CD4-positive, alpha-beta T cell (primary cell): ENCODE data around the gene GPR32. TPM values are rescaled to one million over a fixed set of nuclear protein-coding genes. Genes with fewer than 3 reads are reported as not detected.
"Not testable (repeated sequence)": the region's sequence is repeated elsewhere in the genome, so short reads cannot be mapped to it uniquely, and the experiment has no call there.

Source experiments
- ATAC-seq: fragments of 200-7000 bp; cut with Tn5 transposase; one replicate; pipeline ENCODE4 v1.10.0; 2022; ENCODE audit warnings: mild to moderate bottlenecking; ENCODE audit not compliant: poor library complexity
- CTCF ChIA-PET: fragments of 350-600 bp; sonication (Branson Sonifier 250); formaldehyde crosslinking; loops from one replicate; lab custom pipeline; 2021; ENCODE audit warnings: antibody characterized with exemption, inconsistent platforms; lab: Charles Lee
- POLR2A ChIA-PET: fragments of 350-600 bp; sonication (Branson Sonifier 250); formaldehyde crosslinking; loops from one replicate; lab custom pipeline; 2021; ENCODE audit warnings: antibody characterized with exemption, inconsistent platforms; lab: Charles Lee
- DNase-seq, 14 experiments: peaks; one replicate each; pipeline ENCODE4 v3.0.0-alpha.2; 2013 to 2020; ENCODE audit warnings: mixed read lengths in 2 of 14
- H3K27ac ChIP-seq, 2 donors: one replicate each; pipeline versions ENCODE4 v1.5.1 to v1.7.0; 2013; ENCODE audit warnings: low read length in 2 of 2, low read depth in 1 of 2, mild to moderate bottlenecking in 1 of 2
- H3K27me3 ChIP-seq, 2 experiments: 1 replicate in 1 of 2; 2 replicates in 1 of 2; pipeline versions ENCODE4 v1.6.1 to v1.7.0; 2013; ENCODE audit warnings: low read length in 2 of 2, control low read depth in 1 of 2, mild to moderate bottlenecking in 1 of 2, moderate library complexity in 1 of 2; ENCODE audit not compliant: insufficient read depth in 2 of 2, control insufficient read depth in 1 of 2
- H3K36me3 ChIP-seq: one replicate; pipeline ENCODE4 v1.6.1; 2013; ENCODE audit warnings: low read length, control low read depth; ENCODE audit not compliant: insufficient read depth
- H3K4me1 ChIP-seq: one replicate; pipeline ENCODE4 v1.6.1; 2013; ENCODE audit warnings: low read length, control low read depth; ENCODE audit not compliant: insufficient read depth
- H3K4me3 ChIP-seq: one replicate; pipeline ENCODE4 v1.5.1; 2013; ENCODE audit warnings: mild to moderate bottlenecking, low read length, moderate library complexity
- H3K9me3 ChIP-seq, 2 experiments: 1 replicate in 1 of 2; 2 replicates in 1 of 2; pipeline versions ENCODE4 v1.6.1 to v1.7.0; 2013; ENCODE audit warnings: low read length in 2 of 2, mild to moderate bottlenecking in 2 of 2, control low read depth in 1 of 2, moderate library complexity in 1 of 2; ENCODE audit not compliant: control insufficient read depth in 1 of 2, insufficient read depth in 1 of 2
- H3K27ac Mint-ChIP-seq: one replicate; pipeline ENCODE4 v1.8.0; 2020; ENCODE audit warnings: mixed read lengths
- H3K27me3 Mint-ChIP-seq: one replicate; pipeline ENCODE4 v1.8.0; 2021; ENCODE audit warnings: mixed read lengths
- H3K36me3 Mint-ChIP-seq: one replicate; pipeline ENCODE4 v1.8.0; 2021; ENCODE audit warnings: low read depth, mixed read lengths
- H3K4me1 Mint-ChIP-seq: one replicate; pipeline ENCODE4 v1.8.0; 2021; ENCODE audit warnings: low read depth, mixed read lengths
- H3K4me3 Mint-ChIP-seq: one replicate; pipeline ENCODE4 v1.8.0; 2020; ENCODE audit warnings: mild to moderate bottlenecking, mixed read lengths
- H3K9me3 Mint-ChIP-seq: one replicate; pipeline ENCODE4 v1.8.0; 2020; ENCODE audit warnings: mixed read lengths
- intact Hi-C, 2 experiments: fragments of 100-400 bp; cut with DNase I in 1 of 2; cut with micrococcal nuclease in 1 of 2; formaldehyde crosslinking; loops; one replicate each; pipeline versions ENCODE4 v1.15.1 to v1.9.0; 2023 to 2025; cut with DNase I, micrococcal nuclease
- total RNA-seq, 174 experiments: library from RNA in 2 of 174; stranded (reverse) in 2 of 174; gene quantifications; one replicate each; pipeline ENCODE4 v1.2.3 and lab custom pipeline; 2021 to 2026
- TF ChIP-seq, protein P1 (sequence below): fragments of 200-600 bp; IDR thresholded peaks from one replicate; pipeline ENCODE4 v1.8.0; 2022; ENCODE audit warnings: antibody characterized with exemption, mild to moderate bottlenecking

GPR32 gene
- total RNA-seq, 2 experiments from 2014 or later = not detected

GRCh38 chr19:50741179-50741933 is 28.9 kb upstream of the GPR32 start:
- no peaks in the 10 kb centered on the region for H3K36me3 Mint-ChIP-seq
- Histone ChIP-seq H3K36me3 (no peaks in the 10 kb centered on the region), H3K9me3 (peaks cover 0 to 4% of the 10 kb centered on the region in 2 experiments), H3K27ac (no peak overlapping the region), H3K4me3 (no peak overlapping the region), H3K4me1 (no peaks in the 10 kb centered on the region), H3K27me3 (peaks cover 5 to 14% of the 10 kb centered on the region in 2 experiments)
- no peaks in the 10 kb centered on the region for H3K4me1 Mint-ChIP-seq
- H3K27me3 Mint-ChIP-seq = peaks cover 56% of the 10 kb centered on the region
- no peak for ATAC-seq
- ChIA-PET CTCF (no interaction called here), POLR2A (no interaction called here)
- H3K9me3 Mint-ChIP-seq = no peaks in the 10 kb centered on the region
- intact Hi-C loops = no loop called here
- no peak for DNase-seq
- TF ChIP-seq, protein P1, sequence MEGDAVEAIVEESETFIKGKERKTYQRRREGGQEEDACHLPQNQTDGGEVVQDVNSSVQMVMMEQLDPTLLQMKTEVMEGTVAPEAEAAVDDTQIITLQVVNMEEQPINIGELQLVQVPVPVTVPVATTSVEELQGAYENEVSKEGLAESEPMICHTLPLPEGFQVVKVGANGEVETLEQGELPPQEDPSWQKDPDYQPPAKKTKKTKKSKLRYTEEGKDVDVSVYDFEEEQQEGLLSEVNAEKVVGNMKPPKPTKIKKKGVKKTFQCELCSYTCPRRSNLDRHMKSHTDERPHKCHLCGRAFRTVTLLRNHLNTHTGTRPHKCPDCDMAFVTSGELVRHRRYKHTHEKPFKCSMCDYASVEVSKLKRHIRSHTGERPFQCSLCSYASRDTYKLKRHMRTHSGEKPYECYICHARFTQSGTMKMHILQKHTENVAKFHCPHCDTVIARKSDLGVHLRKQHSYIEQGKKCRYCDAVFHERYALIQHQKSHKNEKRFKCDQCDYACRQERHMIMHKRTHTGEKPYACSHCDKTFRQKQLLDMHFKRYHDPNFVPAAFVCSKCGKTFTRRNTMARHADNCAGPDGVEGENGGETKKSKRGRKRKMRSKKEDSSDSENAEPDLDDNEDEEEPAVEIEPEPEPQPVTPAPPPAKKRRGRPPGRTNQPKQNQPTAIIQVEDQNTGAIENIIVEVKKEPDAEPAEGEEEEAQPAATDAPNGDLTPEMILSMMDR = no peak
- H3K4me3 Mint-ChIP-seq = no peak overlapping the region
- H3K27ac Mint-ChIP-seq = no peak overlapping the region

DNA sequence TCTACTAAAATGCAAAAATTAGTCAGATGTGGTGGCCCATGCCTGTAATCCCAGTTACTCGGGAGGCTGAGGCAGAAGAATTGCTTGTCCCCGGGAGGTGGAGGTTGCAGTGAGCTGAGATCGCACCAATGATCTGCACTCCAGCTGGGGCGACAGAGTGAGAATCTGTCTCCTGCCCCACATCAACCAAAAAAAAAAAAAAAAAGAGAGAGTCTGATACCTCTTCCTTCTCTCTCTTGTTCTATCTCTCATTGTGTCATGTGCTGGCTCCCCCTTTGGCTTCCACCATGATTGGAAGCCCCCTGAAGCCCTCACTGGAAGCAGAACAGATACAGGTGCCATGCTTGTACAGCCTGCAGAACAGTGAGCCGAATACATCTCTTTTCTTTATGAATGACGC is 26.7 kb upstream of the GPR32 start:
- POLR2A ChIA-PET = no interaction called here
- Mint-ChIP-seq H3K4me1 (no peaks in the 10 kb centered on the region), H3K4me3 (no peak overlapping the region), H3K27ac (no peak overlapping the region), H3K9me3 (no peaks in the 10 kb centered on the region), H3K27me3 (peaks cover 56% of the 10 kb centered on the region), H3K36me3 (no peaks in the 10 kb centered on the region)
- peaks cover 0 to 4% of the 10 kb centered on the region in 2 experiments for H3K9me3 ChIP-seq
- no peak for DNase-seq
- H3K36me3 ChIP-seq = no peaks in the 10 kb centered on the region
- H3K4me1 ChIP-seq = no peaks in the 10 kb centered on the region
- peaks cover 0 to 16% of the 10 kb centered on the region in 2 experiments for H3K27me3 ChIP-seq
- no peak for ATAC-seq
- CTCF ChIA-PET = no interaction called here
- H3K4me3 ChIP-seq = no peak overlapping the region
- no peak overlapping the region for H3K27ac ChIP-seq
- intact Hi-C loops = no loop called here
- TF ChIP-seq, protein P1 = no peak

GRCh38 chr19:50745221-50745620 is 25.0 kb upstream of the GPR32 start:
- ATAC-seq (no peak), DNase-seq (no peak)
- no peak overlapping the region for H3K27ac ChIP-seq
- Mint-ChIP-seq H3K4me1 (no peaks in the 10 kb centered on the region), H3K9me3 (no peaks in the 10 kb centered on the region), H3K27ac (no peak overlapping the region), H3K27me3 (peaks cover 46% of the 10 kb centered on the region), H3K4me3 (no peak overlapping the region), H3K36me3 (no peaks in the 10 kb centered on the region)
- TF ChIP-seq, protein P1 = no peak
- ChIA-PET CTCF (no interaction called here), POLR2A (no interaction called here)
- intact Hi-C loops = no loop called here
- no peak overlapping the region for H3K4me3 ChIP-seq
- no peaks in the 10 kb centered on the region for H3K4me1 ChIP-seq
- peaks cover 0 to 10% of the 10 kb centered on the region in 2 experiments for H3K27me3 ChIP-seq
- H3K36me3 ChIP-seq = no peaks in the 10 kb centered on the region
- peaks cover 0 to 4% of the 10 kb centered on the region in 2 experiments for H3K9me3 ChIP-seq

GRCh38 chr19:50747141-50747540 is 23.1 kb upstream of the GPR32 start:
- H3K27ac ChIP-seq, H3K36me3 Mint-ChIP-seq, DNase-seq, H3K27ac Mint-ChIP-seq, H3K27me3 ChIP-seq, H3K36me3 ChIP-seq, H3K4me1 Mint-ChIP-seq, CTCF ChIA-PET, H3K4me3 ChIP-seq, H3K4me1 ChIP-seq, intact Hi-C loops, ATAC-seq, H3K9me3 Mint-ChIP-seq, H3K4me3 Mint-ChIP-seq, H3K9me3 ChIP-seq: not testable (repeated sequence)
- POLR2A ChIA-PET = interaction anchor here (0.7 kb wide), 1 partner anchor 600 kb away, joined by 3 read pairs; no protein-coding TSS in a partner anchor
- peaks cover 34% of the 10 kb centered on the region for H3K27me3 Mint-ChIP-seq
